Posterior vena cava (tissue), 2 donors: ENCODE results near the gene NOXO1. TPM values are rescaled to one million over a fixed set of nuclear protein-coding genes. Genes with fewer than 3 reads are reported as not detected.

ENCODE experiments used
- DNase-seq: peaks from one replicate; pipeline ENCODE4 v3.0.0-alpha.2; 2020; ENCODE audit warnings: low spot score
- intact Hi-C, 2 donors: fragments of 100-400 bp; cut with DNase I; formaldehyde crosslinking; loops; one replicate each; pipeline versions ENCODE4 v1.14.1 to v1.14.2; 2022 to 2023
- total RNA-seq, 2 donors: library from RNA; stranded (reverse); fragmentation: NEBNext Ultra II Directional; extraction: Animal tissue kit (Norgen Biotek cat#: 25700); gene quantifications; one replicate each; pipeline ENCODE4 v1.2.1, GENCODE V29; 2021
- donor health status: DM: yes; HTN: yes; CAD: no.
- donor health status: DM: yes; HTN: yes; CAD: no.

The NOXO1 gene
- total RNA-seq, 2 donors from 2014 or later: not detected

GRCh38 chr16:1999866-2000514 lies 18.7 kb upstream of the NOXO1 start:
- intact Hi-C loops: no loop called here
- DNase-seq: no peak

- intact Hi-C loops: no loop called here
- DNase-seq: no peak
These were observed 17.9 kb upstream of the NOXO1 start for GRCh38 chr16:1998852-1999801.

GRCh38 chr16:1998360-1998835 lies 17.1 kb upstream of the NOXO1 start:
- intact Hi-C loops: no loop called here
- DNase-seq: no peak

GRCh38 chr16:1997494-1998359 lies 16.5 kb upstream of the NOXO1 start:
- intact Hi-C loops: no loop called here
- DNase-seq: no peak

GRCh38 chr16:1993731-1994131 lies 12.5 kb upstream of the NOXO1 start:
- no peak for DNase-seq
- intact Hi-C loops: no loop called here

GRCh38 chr16:1992704-1993317 lies 11.5 kb upstream of the NOXO1 start:
- no peak for DNase-seq
- intact Hi-C loops: no loop called here

- intact Hi-C loops: no loop called here
- peak; percentile 98 for DNase-seq
These were observed 10.9 kb upstream of the NOXO1 start for GRCh38 chr16:1991948-1992703.

GRCh38 chr16:1991588-1991947 lies 10.3 kb upstream of the NOXO1 start:
- DNase-seq: no peak
- intact Hi-C loops: no loop called here

GRCh38 chr16:1991135-1991551 lies 9.9 kb upstream of the NOXO1 start:
- intact Hi-C loops: no loop called here
- DNase-seq: no peak

GRCh38 chr16:1990351-1991134 lies 9.3 kb upstream of the NOXO1 start:
- intact Hi-C loops: no loop called here
- DNase-seq: no peak

- intact Hi-C loops: no loop called here
- DNase-seq: no peak
These were observed 8.8 kb upstream of the NOXO1 start for GRCh38 chr16:1990101-1990350.

GRCh38 chr16:1989209-1990100 lies 8.2 kb upstream of the NOXO1 start, which contains the start of gene SYNGR3:
SYNGR3 (plus strand) TSS chr16:1989970; CDS start chr16:1990103, 133 bp downstream.
- no peak for DNase-seq
- intact Hi-C loops: no loop called here

- intact Hi-C loops: no loop called here
- DNase-seq: no peak
These were observed 5.9 kb upstream of the NOXO1 start for GRCh38 chr16:1987198-1987597.

- intact Hi-C loops: no loop called here
- DNase-seq: no peak
These were observed 4.3 kb upstream of the NOXO1 start for GRCh38 chr16:1985466-1986150.

GRCh38 chr16:1984347-1985225 lies 3.3 kb upstream of the NOXO1 start:
- intact Hi-C loops: no loop called here
- no peak for DNase-seq
